BJ (cell line): Measurements from ENCODE around the gene SNIP1. TPM values are rescaled to one million over a fixed set of nuclear protein-coding genes. Genes with fewer than 3 reads are reported as not detected.
A peak's percentile ranks its signal among the peaks of the same experiment; 100 is the strongest.

Source experiments
- CTCF ChIA-PET: fragments of 350-600 bp; formaldehyde crosslinking; extraction: SDS; loops from one replicate; lab custom pipeline; 2021; ENCODE audit warnings: antibody characterized with exemption, inconsistent platforms; lab: Yijun Ruan, JAX
- POLR2A ChIA-PET: fragments of 300-600 bp; sonication (Branson Sonifier 250); formaldehyde crosslinking; extraction: SDS; loops from one replicate; lab custom pipeline; 2021; ENCODE audit warnings: antibody characterized with exemption; lab: Charles Lee
- DNase-seq: peaks from one replicate; pipeline ENCODE4 v3.0.0-alpha.2; 2011; ENCODE audit warnings: low read depth
- H3K27me3 ChIP-seq: 2 replicates; pipeline ENCODE4 v1.6.0; 2011; ENCODE audit warnings: low read length; ENCODE audit not compliant: control insufficient read depth, insufficient read depth
- H3K36me3 ChIP-seq: 2 replicates; pipeline ENCODE4 v1.5.1; 2011; ENCODE audit warnings: low read length; ENCODE audit not compliant: control insufficient read depth, insufficient read depth
- H3K4me3 ChIP-seq: 2 replicates; pipeline ENCODE4 v1.5.1; 2011; ENCODE audit warnings: low read depth, mild to moderate bottlenecking, control low read depth, low read length
- CTCF ChIP-seq: IDR thresholded peaks from 2 replicates; pipeline ENCODE4 v1.5.1; 2011; ENCODE audit warnings: low read depth, mild to moderate bottlenecking, control low read depth, inconsistent platforms, low read length, moderate library complexity; ENCODE audit not compliant: insufficient read depth
- polyA minus RNA-seq: library from RNA; depleted of rRNA, polyadenylated mRNA; stranded (reverse); fragments of >200 nt; gene quantifications from 2 replicates; pipeline ENCODE4 v1.2.3, GENCODE V29; 2011; rRNA and poly(A)+ RNA removed
- polyA plus RNA-seq: library from polyadenylated mRNA; depleted of rRNA; stranded (reverse); fragments of >200 nt; gene quantifications from 2 replicates; pipeline ENCODE4 v1.2.3, GENCODE V29; 2011; rRNA removed

SNIP1 gene
- polyA plus RNA-seq (5.8 and 7.0 TPM in 2 replicates), polyA minus RNA-seq (5.9 and 7.8 TPM in 2 replicates)

- TF ChIP-seq CTCF = no peak
- H3K4me3 ChIP-seq = peak within 1 kb of the TSS; percentile 84
- H3K36me3 ChIP-seq = peaks cover 2% of the 10 kb centered on the region; the same call in 1 of the 2 replicates
- CTCF ChIA-PET = interaction anchor here (0.9 kb wide), 1 partner anchor 40 kb away, joined by 3 read pairs; the partner anchor contains the start of gene MEAF6
- DNase-seq = peak; percentile 75
- POLR2A ChIA-PET = no interaction called here
- no peaks in the 10 kb centered on the region for H3K27me3 ChIP-seq
Measured at GRCh38 chr1:37553927-37554808, at the start of gene SNIP1. SNIP1 (minus strand) TSS chr1:37554293; CDS start chr1:37554229, 64 bp downstream.

GRCh38 chr1:37602750-37603694 is 48.9 kb upstream of the SNIP1 start:
- DNase-seq = no peak

GRCh38 chr1:37601441-37601840 is 47.3 kb upstream of the SNIP1 start:
- Histone ChIP-seq H3K36me3 (no peaks in the 10 kb centered on the region), H3K4me3 (no peak overlapping the region), H3K27me3 (peaks cover 4% of the 10 kb centered on the region)
- TF ChIP-seq CTCF = no peak
- ChIA-PET CTCF (interaction anchor here (1.2 to 11.7 kb wide), 4 partner anchors 81 to 259 kb away, joined by 3 to 214 read pairs (median 4); partner anchors contain the start of gene MTF1), POLR2A (no interaction called here)
- DNase-seq = no peak

More at GRCh38 chr1:37602750-37603694, 48.9 kb upstream of the SNIP1 start:
- peak; percentile 77 for TF ChIP-seq CTCF
- ChIA-PET CTCF (interaction anchor here (0.6 to 11.7 kb wide), 20 partner anchors 9 to 1232 kb away, joined by 3 to 214 read pairs (median 4); a partner anchor contains a TSS), POLR2A (no interaction called here)
- no peak overlapping the region for H3K4me3 ChIP-seq
- H3K27me3 ChIP-seq = peaks cover 4% of the 10 kb centered on the region
- no peaks in the 10 kb centered on the region for H3K36me3 ChIP-seq

- no peak for TF ChIP-seq CTCF
- H3K4me3 ChIP-seq = no peak overlapping the region
- no peak for DNase-seq
- ChIA-PET POLR2A (no interaction called here), CTCF (interaction anchor here (1.3 to 11.7 kb wide), 3 partner anchors 83 to 260 kb away, joined by 3 to 214 read pairs (median 4); partner anchors contain the start of gene MTF1)
- H3K36me3 ChIP-seq = no peaks in the 10 kb centered on the region
- peaks cover 2% of the 10 kb centered on the region for H3K27me3 ChIP-seq
Measured at GRCh38 chr1:37599940-37600339, 45.8 kb upstream of the SNIP1 start.
